A673 (cell line): ENCODE data around the gene SCRG1.

Source experiments
- EZH2 ChIP-seq: fragments of 200-600 bp; sonication (generic); IDR thresholded peaks from 2 replicates; pipeline ENCODE4 v1.6.1; 2017; ENCODE audit warnings: borderline replicate concordance, low read depth, mild to moderate bottlenecking, mixed read lengths, antibody characterized with exemption, low read length; ENCODE audit not compliant: poor library complexity, severe bottlenecking
- TF ChIP-seq, protein P1 (sequence below): fragments of 300-800, 200-600 bp; sonication (generic); conservative IDR thresholded peaks from 2 replicates; pipeline ENCODE4 v1.5.1; 2017; ENCODE audit warnings: low read depth, mild to moderate bottlenecking, antibody characterized with exemption, low read length, moderate library complexity, mixed read lengths

DNA sequence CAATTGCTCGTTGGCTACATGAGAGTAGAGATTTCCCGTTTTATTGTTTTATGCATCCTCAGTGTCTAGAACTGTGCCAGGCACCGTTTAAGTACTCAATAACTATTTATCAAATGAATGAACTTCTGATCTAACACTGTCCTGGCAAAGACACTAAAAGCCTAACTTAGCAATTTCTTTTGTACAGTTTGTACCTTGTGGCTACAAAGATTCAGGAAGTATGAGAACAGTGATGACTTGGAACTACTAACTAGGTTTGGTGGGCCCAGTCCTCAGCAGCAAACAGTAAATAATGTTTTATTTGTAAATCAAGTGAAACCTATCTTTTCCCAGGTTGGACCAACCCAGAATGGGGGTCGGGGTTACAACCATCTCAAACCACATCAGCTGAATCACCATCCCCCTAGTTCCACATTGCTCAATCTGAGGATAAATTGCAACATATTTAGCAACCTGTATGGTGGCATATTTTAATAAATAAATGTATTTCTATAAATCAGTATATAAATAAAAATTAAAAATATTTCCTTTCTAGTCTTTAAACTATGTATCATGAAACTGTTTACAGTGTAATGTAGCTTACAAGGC is 12.3 kb upstream of the SCRG1 start:
- TF ChIP-seq, protein P1, sequence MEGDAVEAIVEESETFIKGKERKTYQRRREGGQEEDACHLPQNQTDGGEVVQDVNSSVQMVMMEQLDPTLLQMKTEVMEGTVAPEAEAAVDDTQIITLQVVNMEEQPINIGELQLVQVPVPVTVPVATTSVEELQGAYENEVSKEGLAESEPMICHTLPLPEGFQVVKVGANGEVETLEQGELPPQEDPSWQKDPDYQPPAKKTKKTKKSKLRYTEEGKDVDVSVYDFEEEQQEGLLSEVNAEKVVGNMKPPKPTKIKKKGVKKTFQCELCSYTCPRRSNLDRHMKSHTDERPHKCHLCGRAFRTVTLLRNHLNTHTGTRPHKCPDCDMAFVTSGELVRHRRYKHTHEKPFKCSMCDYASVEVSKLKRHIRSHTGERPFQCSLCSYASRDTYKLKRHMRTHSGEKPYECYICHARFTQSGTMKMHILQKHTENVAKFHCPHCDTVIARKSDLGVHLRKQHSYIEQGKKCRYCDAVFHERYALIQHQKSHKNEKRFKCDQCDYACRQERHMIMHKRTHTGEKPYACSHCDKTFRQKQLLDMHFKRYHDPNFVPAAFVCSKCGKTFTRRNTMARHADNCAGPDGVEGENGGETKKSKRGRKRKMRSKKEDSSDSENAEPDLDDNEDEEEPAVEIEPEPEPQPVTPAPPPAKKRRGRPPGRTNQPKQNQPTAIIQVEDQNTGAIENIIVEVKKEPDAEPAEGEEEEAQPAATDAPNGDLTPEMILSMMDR = no peak
- no peak for TF ChIP-seq EZH2
